Embryonic facial prominence (tissue), 1 donor: ENCODE data around the gene MUCL3.
"Not testable (repeated sequence)": the region's sequence is repeated elsewhere in the genome, so short reads cannot be mapped to it uniquely, and the experiment has no call there.

Experiments
- DNase-seq: peaks from one replicate; pipeline ENCODE4 v3.0.0-alpha.2; 2016; ENCODE audit errors: extremely low spot score

MUCL3 gene

DNA sequence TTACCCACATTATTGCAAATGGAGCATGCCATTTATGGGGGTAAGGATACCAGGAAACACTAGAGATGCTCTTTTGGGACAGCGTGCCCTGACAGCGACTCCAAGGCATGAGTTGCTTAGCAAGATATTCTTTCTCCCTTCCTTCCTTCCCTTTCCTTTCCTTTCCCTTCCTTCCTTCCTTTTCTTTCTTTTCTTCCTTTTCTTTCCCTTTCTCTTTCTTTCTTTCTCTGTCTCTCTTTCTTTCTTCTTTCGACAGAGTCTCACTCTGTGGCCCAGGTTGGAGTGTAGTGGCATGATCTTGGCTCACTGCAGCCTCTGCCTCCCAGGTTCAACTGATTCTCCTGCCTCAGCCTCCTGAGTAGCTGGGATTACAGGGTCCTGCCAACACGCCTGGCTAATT lies 3.3 kb downstream of the MUCL3 start:
- no peak for DNase-seq

DNA sequence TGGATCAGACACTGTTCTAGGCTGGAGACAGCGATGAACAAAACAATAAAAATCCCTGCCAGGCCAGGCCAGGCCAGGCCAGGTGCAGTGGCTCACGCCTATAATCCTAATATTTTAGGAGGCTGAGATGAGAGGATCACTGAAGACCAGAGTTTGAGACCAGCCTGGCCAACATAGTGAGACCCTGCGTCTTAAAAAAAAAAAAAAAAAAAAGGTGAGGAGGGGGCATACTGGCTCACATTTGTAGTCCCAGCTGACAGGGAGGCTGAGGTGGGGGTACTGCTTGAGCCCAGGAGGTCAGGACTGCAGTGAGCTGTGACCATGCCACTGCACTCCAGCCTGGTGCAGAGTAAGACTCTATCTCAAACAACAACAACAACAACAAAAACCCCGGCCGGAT lies 4.5 kb downstream of the MUCL3 start:
- DNase-seq = no peak

DNA sequence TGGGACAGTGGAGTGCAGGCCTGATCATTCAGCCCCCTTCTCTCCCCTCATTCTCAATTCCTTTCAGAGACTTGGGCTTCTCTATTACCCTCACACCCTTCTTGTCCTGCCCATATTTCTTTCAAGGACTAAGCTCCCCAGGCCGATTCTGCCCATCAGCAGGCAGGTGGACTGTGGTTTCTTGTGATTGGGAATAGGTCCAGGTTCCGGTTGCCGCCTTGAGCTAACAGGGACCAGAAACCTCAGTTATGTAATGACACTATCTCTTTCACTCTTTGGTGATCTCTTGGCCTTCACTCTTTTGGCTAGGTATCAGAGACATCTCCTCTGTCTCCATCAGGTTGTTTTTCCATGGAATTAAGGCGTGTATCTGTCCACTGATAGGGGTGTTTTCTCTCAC lies 6.5 kb downstream of the MUCL3 start:
- DNase-seq = no peak

DNA sequence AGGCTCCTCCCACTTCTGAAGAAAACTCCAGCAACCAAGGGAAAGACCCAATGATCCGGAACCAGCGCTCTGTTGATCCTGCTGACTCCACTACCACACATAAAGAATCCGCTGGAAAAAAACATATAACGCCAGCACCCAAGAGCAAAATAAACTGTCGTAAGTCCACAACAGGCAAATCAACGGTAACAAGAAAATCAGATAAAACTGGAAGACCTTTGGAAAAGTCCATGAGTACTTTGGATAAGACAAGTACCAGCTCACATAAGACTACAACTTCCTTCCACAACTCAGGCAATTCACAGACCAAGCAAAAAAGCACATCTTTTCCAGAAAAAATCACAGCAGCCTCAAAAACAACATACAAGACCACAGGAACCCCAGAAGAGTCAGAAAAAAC lies 8.0 kb downstream of the MUCL3 start:
- no peak for DNase-seq

DNA sequence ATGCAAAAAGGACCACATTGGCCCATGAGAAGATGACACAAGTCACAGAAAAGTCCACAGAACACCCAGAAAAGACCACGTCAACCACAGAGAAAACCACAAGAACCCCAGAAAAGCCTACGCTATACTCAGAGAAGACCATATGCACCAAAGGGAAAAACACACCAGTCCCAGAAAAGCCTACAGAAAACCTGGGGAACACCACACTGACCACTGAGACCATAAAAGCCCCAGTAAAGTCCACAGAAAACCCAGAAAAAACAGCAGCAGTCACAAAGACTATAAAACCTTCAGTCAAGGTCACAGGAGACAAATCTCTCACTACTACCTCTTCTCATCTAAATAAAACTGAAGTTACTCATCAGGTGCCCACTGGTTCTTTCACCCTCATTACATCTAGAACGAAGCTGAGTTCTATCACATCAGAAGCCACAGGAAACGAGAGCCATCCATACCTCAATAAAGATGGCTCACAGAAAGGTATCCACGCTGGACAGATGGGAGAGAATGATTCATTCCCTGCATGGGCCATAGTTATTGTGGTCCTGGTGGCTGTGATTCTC lies 11.2 kb downstream of the MUCL3 start:
- DNase-seq = no peak

DNA sequence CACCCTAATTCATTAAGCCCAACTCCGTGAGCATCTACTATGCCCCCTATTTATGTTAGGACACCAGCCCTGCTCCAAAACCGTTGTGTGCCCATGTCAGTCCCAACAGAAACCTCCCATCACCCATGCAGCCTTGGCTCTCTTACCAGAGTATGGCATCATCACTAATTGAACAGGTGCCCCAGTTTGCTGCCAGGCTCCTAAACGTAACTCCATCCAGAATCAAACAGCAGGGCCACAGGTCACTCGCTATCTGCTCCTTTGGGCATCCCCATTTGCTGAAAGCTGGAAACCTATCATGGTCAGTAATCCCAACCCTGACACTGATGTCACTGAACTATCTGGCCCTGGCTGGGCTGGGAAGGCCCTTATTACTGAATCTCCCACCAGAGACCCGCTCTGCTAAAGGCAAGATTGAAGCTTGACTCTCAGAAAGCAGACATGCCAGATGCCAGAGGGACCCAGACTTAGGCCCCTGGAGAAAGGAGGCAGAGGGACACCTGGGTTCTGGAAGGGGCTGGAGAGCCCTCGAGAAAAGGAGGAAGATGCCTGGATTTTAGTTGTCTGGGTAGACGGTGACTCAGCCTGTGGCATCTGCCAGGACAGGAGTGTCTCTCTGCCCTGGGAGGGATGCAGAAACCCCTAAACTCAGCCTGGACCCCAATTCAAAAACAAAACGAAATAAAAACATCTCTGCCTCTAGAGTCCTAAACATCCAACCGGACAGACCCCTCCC lies 14.0 kb downstream of the MUCL3 start:
- no peak for DNase-seq

DNA sequence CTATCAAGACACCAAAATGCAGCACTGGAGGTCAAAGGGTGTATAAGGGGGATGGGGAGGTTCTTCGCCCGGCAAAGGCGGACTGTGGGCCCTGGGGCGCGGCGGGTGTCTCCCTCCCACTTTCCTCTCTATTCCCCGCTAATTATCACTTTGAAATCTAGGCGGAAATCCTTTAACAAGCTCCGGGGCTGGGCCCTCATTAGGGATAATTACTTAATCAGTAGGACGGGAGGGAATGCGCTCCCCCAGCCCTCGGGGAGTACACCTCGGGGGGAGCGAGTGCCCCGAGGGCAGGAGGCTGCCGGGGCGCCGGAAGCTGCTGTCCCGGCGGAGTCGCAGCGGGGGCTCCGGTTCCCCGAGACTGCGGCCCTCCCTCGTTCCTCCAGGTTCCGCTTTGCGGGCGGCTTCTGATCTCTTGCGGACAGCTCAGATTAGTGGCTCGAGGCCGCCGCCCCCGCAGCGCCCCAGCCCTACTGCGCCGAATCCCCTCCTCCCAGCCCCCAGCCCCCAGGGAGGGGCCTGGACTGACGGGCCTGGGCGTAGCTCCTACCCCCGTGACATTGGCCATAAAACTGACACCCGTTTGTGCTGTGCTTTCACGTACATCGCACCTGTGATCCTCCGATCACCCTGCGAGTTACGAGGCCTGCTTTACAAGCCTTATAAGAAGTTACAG lies 14.7 kb downstream of the MUCL3 start:
- DNase-seq = no peak

DNA sequence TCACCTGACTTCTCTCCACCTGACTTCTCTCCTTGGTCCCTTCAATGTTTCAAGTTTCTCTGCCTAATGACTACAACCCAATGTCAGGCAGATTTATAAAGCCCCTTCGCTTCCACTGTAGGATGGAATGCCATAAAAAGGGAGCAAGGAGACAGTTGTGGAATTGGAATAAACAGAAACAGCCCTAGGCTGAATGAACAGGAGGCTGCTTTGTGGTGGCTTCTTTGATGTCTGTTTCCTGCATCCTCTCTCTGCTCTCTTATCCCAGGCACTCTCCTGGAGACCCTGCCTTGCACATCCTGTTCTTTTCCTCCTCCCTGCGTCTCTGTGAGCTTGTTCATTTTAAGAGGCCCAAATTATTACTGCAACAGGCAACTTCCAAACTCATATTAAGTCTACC lies 16.9 kb downstream of the MUCL3 start:
- DNase-seq = no peak

DNA sequence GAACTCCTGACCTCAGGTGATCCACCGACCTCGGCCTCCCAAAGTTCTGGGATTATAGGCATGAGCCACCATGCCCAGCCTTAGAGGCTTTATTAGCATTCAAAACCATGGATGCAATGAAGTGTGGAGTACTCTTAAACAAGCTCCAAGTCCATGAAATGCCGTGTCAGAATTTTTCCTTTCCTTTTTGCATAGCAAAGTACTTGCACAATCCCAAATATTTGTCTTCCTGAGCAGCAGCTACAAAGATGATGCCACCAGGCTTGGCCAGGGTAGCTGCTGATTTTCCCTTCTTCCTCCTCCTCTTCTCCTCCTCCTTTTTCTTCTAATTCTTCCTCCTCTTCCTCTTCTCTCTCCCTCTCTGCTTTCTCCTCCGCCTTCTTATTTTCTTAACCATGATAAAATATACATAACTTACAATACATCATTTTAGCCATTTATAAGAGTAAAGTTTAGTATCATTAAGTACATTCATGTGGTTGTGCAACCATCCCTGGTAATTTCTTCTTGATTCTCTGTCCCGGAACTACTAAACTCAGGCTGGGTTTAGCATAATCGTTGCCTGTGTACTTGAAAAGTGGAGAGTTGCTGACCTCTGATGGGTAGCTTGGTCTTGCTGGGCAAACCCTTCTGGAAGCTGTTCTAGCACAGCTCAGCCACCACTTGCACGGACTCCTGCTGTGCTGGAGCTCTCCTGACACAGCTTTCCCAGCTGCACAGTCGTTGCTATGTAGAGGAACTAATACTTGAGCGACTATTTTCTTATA lies 20.3 kb downstream of the MUCL3 start:
- no peak for DNase-seq

DNA sequence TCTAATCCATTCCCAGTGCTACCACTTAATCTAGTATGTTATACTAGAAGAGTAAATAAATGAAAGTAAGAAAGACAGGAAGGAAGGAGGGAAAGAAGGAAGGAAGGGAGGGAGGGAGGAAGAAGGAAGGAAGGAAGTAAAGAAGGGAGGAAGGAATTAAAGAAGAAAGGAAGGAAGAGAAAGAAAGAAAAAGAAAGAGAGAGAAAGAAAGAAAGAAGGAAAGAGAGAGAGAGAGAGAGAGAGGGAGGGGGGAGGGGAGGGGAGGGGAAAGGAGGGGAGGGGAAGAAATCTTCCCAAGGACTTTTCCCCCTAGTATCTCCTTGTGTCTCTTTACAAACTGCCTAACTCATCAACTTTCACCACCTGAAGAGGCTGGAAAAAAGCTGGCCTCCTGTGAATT lies 21.9 kb downstream of the MUCL3 start:
- no peak for DNase-seq

DNA sequence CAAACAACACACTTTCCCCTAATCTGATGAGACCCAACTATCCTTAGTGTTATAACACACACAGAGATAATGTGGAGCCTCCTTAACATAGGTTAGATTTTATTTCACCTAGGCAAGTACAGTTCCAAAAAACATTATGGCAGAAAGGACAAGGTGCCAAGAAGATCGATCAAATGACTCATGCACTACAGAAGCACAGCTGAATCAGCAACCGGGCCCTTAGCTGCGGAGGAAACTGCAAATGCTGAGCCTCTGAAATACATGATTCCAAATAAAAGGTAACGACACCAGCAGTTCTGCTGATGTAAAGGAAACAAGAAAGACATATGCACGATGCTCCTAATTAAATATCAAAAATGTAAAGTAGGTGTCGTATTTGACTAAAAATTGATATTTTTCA lies 22.9 kb downstream of the MUCL3 start:
- no peak for DNase-seq

DNA sequence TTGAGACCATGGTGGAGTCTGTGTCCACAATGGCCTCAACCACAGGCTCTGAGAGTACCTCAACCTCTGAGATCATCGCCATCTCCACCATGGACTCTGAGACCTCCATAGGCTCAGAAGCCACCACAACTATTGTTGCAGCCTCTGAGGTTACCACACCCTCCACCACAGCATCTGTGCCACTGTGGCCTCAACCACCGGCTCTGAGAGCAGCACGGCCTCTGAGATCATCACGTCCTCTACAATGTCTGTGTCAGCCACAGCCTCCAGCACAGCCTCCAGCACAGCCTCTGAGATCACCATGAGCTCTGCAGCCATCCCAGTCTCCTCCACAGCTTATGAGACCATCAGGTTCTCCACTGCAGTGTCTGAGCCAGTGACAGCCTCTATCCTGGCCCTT lies 23.3 kb downstream of the MUCL3 start:
- DNase-seq = no peak

DNA sequence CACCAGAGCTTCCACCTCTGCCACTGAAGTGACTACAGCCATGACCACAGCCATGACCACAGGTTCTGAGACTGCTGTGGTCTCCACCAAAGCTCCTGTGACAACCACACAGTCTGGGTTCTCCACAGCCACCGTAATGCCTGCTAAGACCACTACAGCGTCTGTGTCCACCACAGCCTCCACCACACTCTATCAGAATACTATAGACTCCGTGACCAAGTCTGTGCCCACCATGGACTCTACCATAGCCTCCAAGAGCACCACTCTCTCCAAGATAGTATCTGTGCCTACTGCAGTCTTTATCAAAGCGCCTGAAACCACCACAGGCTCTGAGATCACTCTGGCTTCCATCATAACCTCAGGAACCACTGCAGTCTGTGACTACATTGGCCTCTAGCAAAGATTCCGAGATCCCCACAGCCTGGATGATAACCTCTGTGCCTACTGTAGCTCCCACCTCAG lies 24.4 kb downstream of the MUCL3 start:
- DNase-seq = no peak

DNA sequence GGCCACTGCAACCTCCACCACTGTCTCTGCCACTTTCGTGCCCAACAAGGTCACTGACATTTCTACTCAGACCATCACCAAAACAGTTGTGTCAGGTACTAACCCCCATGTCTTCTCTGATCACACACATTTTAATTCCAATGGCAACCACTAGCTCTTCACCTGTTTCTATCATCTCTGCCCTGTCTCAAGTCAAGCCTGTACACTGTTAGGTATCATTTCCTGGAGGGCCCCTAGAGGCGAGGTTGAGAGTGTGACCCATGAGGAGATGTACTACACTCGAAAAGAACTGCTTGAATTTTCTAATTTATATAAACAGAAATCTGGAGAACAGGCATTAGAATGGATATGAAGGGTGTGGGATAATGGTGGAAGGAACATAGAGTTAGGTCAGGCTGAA lies 25.4 kb downstream of the MUCL3 start:
- no peak for DNase-seq

DNA sequence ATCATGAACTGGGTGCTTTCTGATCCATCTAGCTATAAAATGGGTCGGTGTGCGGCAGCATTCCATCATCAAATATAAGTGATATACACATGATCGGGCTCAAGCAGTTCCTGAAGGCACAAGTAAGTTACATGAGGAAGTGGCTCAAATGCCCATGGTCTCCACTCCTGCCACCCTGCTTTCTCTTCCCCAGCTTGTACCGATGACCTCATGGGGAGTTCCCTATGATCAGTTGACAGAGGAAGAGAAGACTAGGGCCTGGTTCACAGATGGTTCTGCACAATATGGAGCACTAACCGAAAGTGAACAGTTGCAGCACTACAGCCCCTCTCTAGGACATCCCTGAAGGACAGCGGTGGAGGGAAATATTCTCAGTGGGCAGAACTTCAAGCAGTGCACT lies 28.4 kb downstream of the MUCL3 start:
- not testable (repeated sequence) for DNase-seq

DNA sequence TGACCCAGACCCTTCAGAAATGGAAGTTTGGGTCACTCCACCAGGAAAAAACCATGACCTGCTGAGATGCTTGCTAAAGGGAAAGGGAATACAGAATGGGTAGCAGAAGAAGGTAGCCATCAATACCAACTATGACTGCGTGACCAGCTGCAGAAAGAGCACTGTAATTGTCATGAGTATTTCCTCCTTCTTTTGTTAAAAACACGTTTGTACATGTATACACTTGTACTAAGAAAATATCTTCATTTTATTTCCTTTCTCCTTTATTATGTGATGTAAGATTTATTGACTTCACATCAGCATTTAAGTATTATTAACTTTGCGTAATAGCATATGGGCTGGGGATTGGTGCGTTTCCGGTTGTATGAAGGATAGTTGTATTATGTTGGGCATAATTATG lies 30.2 kb downstream of the MUCL3 start:
- no peak for DNase-seq

DNA sequence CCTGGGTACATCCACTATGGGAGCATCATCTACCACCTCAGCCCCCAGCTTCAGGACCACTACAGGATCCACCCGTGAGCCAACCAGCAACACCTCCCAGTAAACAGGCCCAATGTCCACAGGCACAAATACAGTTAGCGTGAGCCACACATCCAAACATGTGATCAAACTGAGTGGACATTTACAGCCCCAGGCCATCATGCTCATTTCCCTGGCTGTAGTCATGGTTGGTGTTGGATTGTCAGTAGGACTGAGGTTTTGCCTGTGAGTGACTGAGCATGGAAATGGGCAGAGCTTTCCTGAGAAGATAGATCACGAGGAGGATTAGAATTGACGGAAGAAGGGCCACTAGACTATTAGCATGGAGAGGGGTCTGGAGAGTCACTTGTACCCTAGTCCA lies 32.0 kb downstream of the MUCL3 start:
- no peak for DNase-seq

DNA sequence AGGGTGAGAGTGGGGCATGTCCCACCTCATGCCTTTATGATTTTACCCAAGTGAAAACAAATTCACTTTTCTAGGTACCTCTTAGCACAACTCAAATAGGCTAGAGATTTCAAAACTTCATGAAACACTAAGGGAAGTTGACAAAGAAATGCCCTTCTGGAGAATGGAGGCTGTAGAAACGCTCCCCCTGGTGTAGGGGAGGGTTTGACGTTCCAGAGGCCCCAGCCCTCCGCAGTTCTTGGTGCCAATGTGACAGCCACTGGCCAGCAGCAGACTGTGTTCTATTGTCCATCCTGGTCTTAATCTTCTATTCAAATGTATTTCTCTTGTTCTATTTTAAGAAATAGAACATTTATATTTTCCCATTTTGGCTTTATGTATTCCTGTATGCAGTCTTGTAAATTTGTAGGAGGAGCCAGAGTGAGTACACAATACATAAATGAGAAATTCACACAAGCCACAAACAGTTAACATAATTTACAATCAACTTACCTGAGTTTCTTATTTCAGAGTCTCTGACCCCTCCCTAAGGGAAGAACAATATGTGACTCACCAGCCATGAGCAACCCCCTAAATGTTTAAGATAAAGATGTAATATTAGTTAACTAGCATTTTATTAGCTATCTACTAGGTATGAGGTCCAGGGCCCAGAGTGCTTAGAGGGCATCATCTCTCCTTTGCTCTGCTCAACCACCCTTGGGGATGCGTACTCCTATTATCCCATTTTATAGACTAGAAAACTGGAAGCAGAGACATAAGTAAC lies 33.9 kb downstream of the MUCL3 start:
- DNase-seq = no peak

DNA sequence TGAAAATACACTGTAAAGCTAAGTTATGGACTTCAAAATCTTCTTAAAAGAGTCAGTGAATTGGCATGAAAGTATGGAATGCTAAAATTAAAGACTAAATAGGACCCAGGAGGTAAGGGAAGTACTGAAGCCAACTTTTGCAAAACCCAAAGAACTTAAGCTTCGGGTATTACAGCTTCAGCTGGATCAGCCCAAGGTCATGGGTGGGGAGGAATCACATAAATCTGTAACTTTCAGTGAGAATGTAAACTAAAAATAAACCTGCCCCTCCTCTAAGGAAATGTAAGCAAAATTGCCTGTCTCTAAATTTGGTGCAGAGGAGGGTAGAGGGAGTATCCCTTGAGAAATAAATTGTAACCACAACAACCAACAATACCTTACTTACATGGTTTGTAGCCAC lies 38.4 kb downstream of the MUCL3 start:
- no peak for DNase-seq

DNA sequence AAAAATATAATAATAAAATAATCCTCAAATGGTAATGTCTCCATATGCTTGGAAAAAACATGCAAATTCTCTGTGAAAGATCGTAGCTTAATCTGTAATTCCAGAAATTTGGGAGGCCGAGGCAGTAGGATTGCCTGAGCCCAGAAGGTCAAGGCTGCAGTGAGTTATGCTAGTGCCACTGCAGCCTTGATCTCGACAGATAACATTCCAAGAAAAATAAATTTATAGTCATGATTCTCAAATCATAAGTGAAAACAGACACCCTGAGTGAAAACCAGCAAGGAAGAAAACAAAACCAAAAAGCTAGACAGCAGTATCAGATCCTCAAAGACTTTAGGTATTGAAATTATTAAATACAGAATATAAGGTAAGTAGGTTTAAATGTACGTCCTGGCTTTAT lies 38.9 kb downstream of the MUCL3 start:
- no peak for DNase-seq

DNA sequence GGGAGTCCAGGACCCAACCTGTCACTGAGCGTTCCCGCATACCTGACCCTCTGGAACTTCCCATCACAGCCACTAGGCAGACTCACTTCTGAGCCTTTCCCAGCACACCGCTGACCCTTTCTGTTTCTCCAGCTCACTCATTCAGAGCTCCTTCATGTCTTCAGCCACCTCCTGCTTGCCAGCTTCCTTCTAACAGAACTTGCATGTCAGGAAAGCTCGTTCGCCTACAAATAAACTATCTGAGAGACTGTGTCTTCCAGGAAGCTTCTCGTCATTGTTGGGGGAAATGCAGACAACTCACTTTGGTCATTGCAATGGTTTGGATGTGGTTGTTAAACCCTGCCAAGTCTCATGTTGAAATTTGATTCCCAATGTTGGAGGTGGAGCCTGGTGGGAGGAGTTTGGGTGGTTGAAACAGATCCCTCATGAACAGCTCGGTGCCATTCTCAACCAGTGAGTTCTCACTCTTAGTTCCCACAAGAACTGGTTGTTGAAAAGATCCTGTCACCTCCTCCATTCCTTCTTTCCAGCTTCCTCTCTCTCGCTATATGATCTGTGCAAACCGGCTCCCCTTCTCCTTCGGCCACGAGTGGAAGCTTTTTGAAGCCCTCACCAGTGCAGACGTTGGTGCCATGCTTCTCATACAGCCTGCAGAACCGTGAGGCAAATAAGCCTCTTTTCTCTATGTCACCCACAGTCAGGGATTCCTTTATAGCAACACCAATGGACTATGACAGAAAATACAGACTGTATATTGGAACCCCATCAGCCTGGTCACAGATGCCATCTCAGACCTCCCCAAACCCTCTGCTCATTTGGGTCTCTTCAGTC lies 41.4 kb downstream of the MUCL3 start:
- DNase-seq = peak; percentile 22
